OCI-LY1 (cell line): ENCODE data around the gene CUX1.

Experiments
- H2AFZ ChIP-seq: fragments of 200-600 bp; sonication (generic), shearing (Covaris generic); 2 replicates; pipeline ENCODE4 v1.6.0; 2014; ENCODE audit warnings: antibody characterized with exemption, mild to moderate bottlenecking, low read length
- H3F3A ChIP-seq: fragments of 200-600 bp; sonication (generic), shearing (Covaris generic); 2 replicates; pipeline ENCODE4 v1.6.0; 2014; ENCODE audit warnings: mild to moderate bottlenecking, antibody characterized with exemption, low read length, moderate library complexity; ENCODE audit not compliant: insufficient read depth
- H3K27ac ChIP-seq: fragments of 200-600 bp; sonication (generic); 2 replicates; pipeline ENCODE4 v1.5.1; 2014; ENCODE audit warnings: low read length, mixed run types, mild to moderate bottlenecking, low read depth; ENCODE audit not compliant: poor library complexity, severe bottlenecking
- H3K27me3 ChIP-seq: fragments of 200-600 bp; sonication (generic); 2 replicates; pipeline ENCODE4 v1.6.0; 2014; ENCODE audit warnings: antibody characterized with exemption, mild to moderate bottlenecking, low read length, moderate library complexity; ENCODE audit not compliant: insufficient read depth
- H3K36me3 ChIP-seq: fragments of 200-600 bp; sonication (generic); 2 replicates; pipeline ENCODE4 v1.6.1; 2014; ENCODE audit warnings: mild to moderate bottlenecking, antibody characterized with exemption, low read length, moderate library complexity, mixed read lengths; ENCODE audit not compliant: insufficient read depth
- H3K4me1 ChIP-seq: fragments of 200-600 bp; sonication (generic); 2 replicates; pipeline ENCODE4 v1.5.1; 2014; ENCODE audit warnings: mild to moderate bottlenecking, low read length, moderate library complexity; ENCODE audit not compliant: insufficient read depth, severe bottlenecking
- H3K4me2 ChIP-seq: fragments of 200-600 bp; sonication (generic), shearing (Covaris generic); 2 replicates; pipeline ENCODE4 v1.6.1; 2014; ENCODE audit warnings: low read length
- H3K4me3 ChIP-seq: fragments of 200-600 bp; sonication (generic); 2 replicates; pipeline ENCODE4 v1.5.1; 2014; ENCODE audit warnings: low read length, low read depth, mild to moderate bottlenecking, mixed read lengths; ENCODE audit not compliant: poor library complexity, severe bottlenecking
- H3K79me2 ChIP-seq: fragments of 200-600 bp; shearing (Covaris generic); 2 replicates; pipeline ENCODE4 v1.6.1; 2016; ENCODE audit warnings: mixed run types, low read length, mixed read lengths; ENCODE audit not compliant: insufficient read depth
- H3K9ac ChIP-seq: fragments of 200-600 bp; sonication (generic), shearing (Covaris generic); 2 replicates; pipeline ENCODE4 v1.6.1; 2014; ENCODE audit warnings: mild to moderate bottlenecking, low read length, mixed read lengths
- H3K9me2 ChIP-seq: fragments of 200-600 bp; sonication (generic), shearing (Covaris generic); 2 replicates; pipeline ENCODE4 v1.6.1; 2014; ENCODE audit warnings: low read depth, mild to moderate bottlenecking, low read length, mixed read lengths
- H3K9me3 ChIP-seq: fragments of 200-600 bp; shearing (Covaris generic); 2 replicates; pipeline ENCODE4 v1.6.1; 2014; ENCODE audit warnings: low read length, mixed read lengths
- H4K20me1 ChIP-seq: fragments of 200-600 bp; sonication (generic), shearing (Covaris generic); 2 replicates; pipeline ENCODE4 v1.6.0; 2016; ENCODE audit warnings: mild to moderate bottlenecking, low read length; ENCODE audit not compliant: insufficient read depth
- CTCF ChIP-seq: fragments of 200-600 bp; sonication (generic), shearing (Covaris generic); IDR thresholded peaks from 2 replicates; pipeline ENCODE4 v1.5.1; 2017; ENCODE audit warnings: mild to moderate bottlenecking, antibody characterized with exemption, low read length, moderate library complexity, mixed read lengths
- EZH2 ChIP-seq: fragments of 200-600 bp; sonication (generic), shearing (Covaris generic); IDR thresholded peaks from 2 replicates; pipeline ENCODE4 v1.8.0; 2017; ENCODE audit warnings: borderline replicate concordance, mixed run types, mild to moderate bottlenecking, antibody characterized with exemption, low read length, moderate library complexity, mixed read lengths

Gene CUX1

GRCh38 chr7:102220960-102221800 is 403.8 kb downstream of the CUX1 start:
- Histone ChIP-seq H3K4me2 (no peak overlapping the region), H4K20me1 (no peaks in the 10 kb centered on the region), H3K4me1 (no peaks in the 10 kb centered on the region), H3K4me3 (no peak overlapping the region), H3K9me2 (no peaks in the 10 kb centered on the region), H3K36me3 (peaks cover 63% of the 10 kb centered on the region; the same call in 1 of the 2 replicates), H3K27me3 (no peaks in the 10 kb centered on the region), H3F3A (no peaks in the 10 kb centered on the region), H3K9me3 (no peaks in the 10 kb centered on the region), H3K79me2 (no peaks in the 10 kb centered on the region), H3K27ac (no peak overlapping the region), H3K9ac (no peak overlapping the region), H2AFZ (no peak overlapping the region)
- TF ChIP-seq EZH2 (no peak), CTCF (no peak)

- no peaks in the 10 kb centered on the region for H4K20me1 ChIP-seq
- H3K4me2 ChIP-seq, result no peak overlapping the region
- no peaks in the 10 kb centered on the region for H3K79me2 ChIP-seq
- no peaks in the 10 kb centered on the region for H3K27me3 ChIP-seq
- TF ChIP-seq EZH2 (no peak), CTCF (no peak)
- no peak overlapping the region for H3K4me3 ChIP-seq
- no peak overlapping the region for H3K9ac ChIP-seq
- no peaks in the 10 kb centered on the region for H3K4me1 ChIP-seq
- no peaks in the 10 kb centered on the region for H3F3A ChIP-seq
- no peaks in the 10 kb centered on the region for H3K9me2 ChIP-seq
- H3K36me3 ChIP-seq, result peaks cover 61% of the 10 kb centered on the region; the same call in 1 of the 2 replicates
- H3K9me3 ChIP-seq, result no peaks in the 10 kb centered on the region
- no peak overlapping the region for H2AFZ ChIP-seq
- H3K27ac ChIP-seq, result no peak overlapping the region
Measured at GRCh38 chr7:102221961-102222360, 404.5 kb downstream of the CUX1 start.

GRCh38 chr7:102222445-102222844 is 405.0 kb downstream of the CUX1 start:
- no peaks in the 10 kb centered on the region for H3K9me3 ChIP-seq
- TF ChIP-seq EZH2 (no peak), CTCF (no peak)
- H3K79me2 ChIP-seq, result no peaks in the 10 kb centered on the region
- no peaks in the 10 kb centered on the region for H3F3A ChIP-seq
- H2AFZ ChIP-seq, result no peak overlapping the region
- H3K9ac ChIP-seq, result no peak overlapping the region
- H3K4me2 ChIP-seq, result no peak overlapping the region
- no peaks in the 10 kb centered on the region for H3K4me1 ChIP-seq
- no peak overlapping the region for H3K4me3 ChIP-seq
- no peaks in the 10 kb centered on the region for H3K27me3 ChIP-seq
- peaks cover 62% of the 10 kb centered on the region for H3K36me3 ChIP-seq
- no peaks in the 10 kb centered on the region for H4K20me1 ChIP-seq
- H3K9me2 ChIP-seq, result no peaks in the 10 kb centered on the region
- H3K27ac ChIP-seq, result no peak overlapping the region
